ENCODE data around the gene SIK1.

SIK1 gene

GRCh38 chr21:43365611-43366426 is 61.1 kb downstream of the SIK1 start:
- DNase-seq, result no peak

- no peak for DNase-seq
Measured at GRCh38 chr21:43364851-43365424, 62.0 kb downstream of the SIK1 start.
